RWPE2 (cell line): Measurements from ENCODE around the gene BBOX1.

Source experiments
- ATAC-seq: fragments of 200-7000 bp; cut with Tn5 transposase; 3 replicates; pipeline ENCODE4 v1.9.1; 2021; ENCODE audit warnings: low read depth
- DNase-seq: peaks from one replicate; pipeline ENCODE4 v3.0.0-alpha.2; 2020; ENCODE audit warnings: low spot score
- H3K27ac ChIP-seq: fragments of 450-650 bp; 2 replicates; pipeline ENCODE4 v1.5.1; 2017; ENCODE audit warnings: mild to moderate bottlenecking; ENCODE audit not compliant: poor library complexity, severe bottlenecking
- H3K27me3 ChIP-seq: fragments of 250-450 bp; sonication (Bioruptor Pico); 2 replicates; pipeline ENCODE4 v1.5.1; 2021; ENCODE audit warnings: mild to moderate bottlenecking, moderate library complexity; ENCODE audit not compliant: insufficient read depth, poor library complexity, severe bottlenecking
- H3K36me3 ChIP-seq: fragments of 250-450 bp; sonication (Bioruptor Pico); 2 replicates; pipeline ENCODE4 v1.5.1; 2020; ENCODE audit warnings: low read depth, mild to moderate bottlenecking, moderate library complexity
- H3K4me1 ChIP-seq: fragments of 250-450 bp; sonication (Bioruptor Pico); 2 replicates; pipeline ENCODE4 v1.5.1; 2021; ENCODE audit warnings: mild to moderate bottlenecking, moderate library complexity; ENCODE audit not compliant: insufficient read depth, poor library complexity, severe bottlenecking
- H3K4me3 ChIP-seq: fragments of 250-450 bp; sonication (Bioruptor Pico); 2 replicates; pipeline ENCODE4 v1.5.1; 2021; ENCODE audit warnings: mild to moderate bottlenecking, moderate library complexity; ENCODE audit not compliant: severe bottlenecking
- H3K9me3 ChIP-seq: fragments of 250-450 bp; sonication (Bioruptor Pico); 2 replicates; pipeline ENCODE4 v1.5.1; 2021; ENCODE audit warnings: mild to moderate bottlenecking, moderate library complexity; ENCODE audit not compliant: severe bottlenecking
- TF ChIP-seq, protein P1 (sequence below): fragments of 450-650 bp; IDR thresholded peaks from one replicate; pipeline ENCODE4 v1.5.1; 2017; ENCODE audit warnings: mild to moderate bottlenecking, moderate library complexity; ENCODE audit not compliant: poor library complexity, severe bottlenecking

The BBOX1 gene

DNA sequence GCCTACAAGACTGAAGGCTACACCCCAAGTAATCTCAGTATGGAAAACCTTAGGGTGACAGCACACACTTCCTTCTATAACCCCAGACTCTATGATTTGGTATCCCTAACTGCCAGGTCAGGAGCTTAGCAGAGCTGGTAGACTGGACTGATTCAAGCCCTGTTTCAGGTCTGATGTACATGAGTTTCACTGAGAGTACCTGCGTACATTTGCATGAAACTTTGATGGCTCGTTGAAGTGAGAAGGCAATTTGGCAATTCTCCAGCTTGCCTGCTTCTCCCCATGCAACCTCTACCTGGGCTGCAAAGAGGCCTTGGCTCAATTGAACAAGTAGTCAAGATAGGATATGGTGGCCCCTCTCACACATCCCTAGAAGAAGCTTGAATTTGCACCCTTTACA, 36.5 kb upstream of the BBOX1 start:
- ATAC-seq (no peak), DNase-seq (no peak)
- H3K36me3 ChIP-seq = no peaks in the 10 kb centered on the region
- no peak overlapping the region for H3K4me3 ChIP-seq
- TF ChIP-seq, protein P1, sequence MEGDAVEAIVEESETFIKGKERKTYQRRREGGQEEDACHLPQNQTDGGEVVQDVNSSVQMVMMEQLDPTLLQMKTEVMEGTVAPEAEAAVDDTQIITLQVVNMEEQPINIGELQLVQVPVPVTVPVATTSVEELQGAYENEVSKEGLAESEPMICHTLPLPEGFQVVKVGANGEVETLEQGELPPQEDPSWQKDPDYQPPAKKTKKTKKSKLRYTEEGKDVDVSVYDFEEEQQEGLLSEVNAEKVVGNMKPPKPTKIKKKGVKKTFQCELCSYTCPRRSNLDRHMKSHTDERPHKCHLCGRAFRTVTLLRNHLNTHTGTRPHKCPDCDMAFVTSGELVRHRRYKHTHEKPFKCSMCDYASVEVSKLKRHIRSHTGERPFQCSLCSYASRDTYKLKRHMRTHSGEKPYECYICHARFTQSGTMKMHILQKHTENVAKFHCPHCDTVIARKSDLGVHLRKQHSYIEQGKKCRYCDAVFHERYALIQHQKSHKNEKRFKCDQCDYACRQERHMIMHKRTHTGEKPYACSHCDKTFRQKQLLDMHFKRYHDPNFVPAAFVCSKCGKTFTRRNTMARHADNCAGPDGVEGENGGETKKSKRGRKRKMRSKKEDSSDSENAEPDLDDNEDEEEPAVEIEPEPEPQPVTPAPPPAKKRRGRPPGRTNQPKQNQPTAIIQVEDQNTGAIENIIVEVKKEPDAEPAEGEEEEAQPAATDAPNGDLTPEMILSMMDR = no peak
- H3K27ac ChIP-seq = no peak overlapping the region
- no peaks in the 10 kb centered on the region for H3K9me3 ChIP-seq
- H3K27me3 ChIP-seq = no peaks in the 10 kb centered on the region
- no peaks in the 10 kb centered on the region for H3K4me1 ChIP-seq

DNA sequence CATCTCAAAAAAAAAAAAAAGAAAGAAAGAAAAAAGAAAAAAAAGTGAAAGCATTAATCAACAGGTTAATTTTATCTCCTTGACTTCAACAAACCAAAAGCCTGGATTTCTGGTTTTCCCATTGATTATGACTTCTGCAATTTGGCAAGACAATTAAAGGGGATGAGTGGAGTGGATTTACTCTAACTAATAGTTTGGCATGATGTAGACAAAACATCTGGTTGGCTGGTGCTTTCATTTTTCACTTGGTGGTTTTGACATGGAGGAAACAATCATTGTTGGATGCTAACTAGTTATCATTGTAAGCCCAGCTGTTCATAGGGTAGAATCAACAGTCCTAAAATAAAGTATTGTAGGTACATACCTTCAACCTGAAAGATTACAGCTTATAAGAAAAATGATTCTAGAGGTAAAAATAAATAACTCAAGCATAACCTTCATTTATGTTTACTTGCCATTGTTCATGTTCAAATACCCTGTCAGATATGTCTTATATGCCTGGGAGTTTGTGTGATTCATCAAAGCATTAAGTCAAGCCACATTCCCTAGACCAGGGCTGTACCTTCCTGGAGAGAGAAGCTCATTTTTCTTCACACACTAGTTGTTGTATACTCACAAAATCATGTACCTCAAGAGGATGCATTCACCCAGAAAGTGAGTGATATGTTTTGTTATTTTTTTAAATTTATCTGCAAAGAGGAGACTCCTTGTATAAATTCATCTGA, 31.6 kb upstream of the BBOX1 start:
- H3K4me3 ChIP-seq = no peak overlapping the region
- peak; percentile 38; the same call in 1 of the 3 replicates for ATAC-seq
- no peaks in the 10 kb centered on the region for H3K27me3 ChIP-seq
- H3K27ac ChIP-seq = no peak overlapping the region
- no peaks in the 10 kb centered on the region for H3K9me3 ChIP-seq
- DNase-seq = no peak
- peaks cover 4% of the 10 kb centered on the region for H3K4me1 ChIP-seq
- TF ChIP-seq, protein P1 = no peak
- no peaks in the 10 kb centered on the region for H3K36me3 ChIP-seq

DNA sequence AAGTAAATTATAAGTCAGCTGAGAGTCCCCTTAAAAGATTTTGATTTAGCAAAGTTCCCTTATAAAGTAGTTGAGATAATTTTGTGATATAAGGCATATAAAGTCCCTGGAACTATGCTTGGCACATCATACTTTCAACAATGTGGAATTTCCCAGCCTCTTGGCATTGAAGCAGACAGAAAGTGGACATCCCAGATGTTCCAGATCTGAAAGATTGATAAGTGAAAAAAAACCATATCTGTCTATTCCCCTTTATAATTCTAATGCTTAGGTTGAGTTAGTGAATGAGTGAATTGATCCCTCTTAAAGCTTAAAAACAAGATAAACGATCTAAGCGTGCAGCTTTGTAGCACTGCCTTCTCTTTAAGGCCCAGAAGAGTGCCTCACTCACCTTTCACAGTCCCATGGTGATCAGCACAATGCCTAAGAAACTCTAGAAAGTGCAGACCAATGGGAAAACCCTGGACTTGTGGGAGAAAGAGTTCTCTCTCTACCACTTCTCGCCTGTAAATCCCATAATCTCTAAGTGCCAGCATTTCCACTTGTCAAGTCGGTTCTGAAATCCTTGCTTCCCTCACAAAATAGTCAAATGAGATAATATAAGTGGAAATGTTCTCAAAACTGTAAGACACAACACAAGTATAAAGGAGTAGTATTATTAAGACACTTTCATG, 28.9 kb upstream of the BBOX1 start:
- ATAC-seq (no peak), DNase-seq (no peak)
- TF ChIP-seq, protein P1 = no peak
- no peak overlapping the region for H3K27ac ChIP-seq
- no peaks in the 10 kb centered on the region for H3K9me3 ChIP-seq
- peaks cover 4% of the 10 kb centered on the region for H3K4me1 ChIP-seq
- H3K4me3 ChIP-seq = no peak overlapping the region
- H3K36me3 ChIP-seq = no peaks in the 10 kb centered on the region
- H3K27me3 ChIP-seq = no peaks in the 10 kb centered on the region

DNA sequence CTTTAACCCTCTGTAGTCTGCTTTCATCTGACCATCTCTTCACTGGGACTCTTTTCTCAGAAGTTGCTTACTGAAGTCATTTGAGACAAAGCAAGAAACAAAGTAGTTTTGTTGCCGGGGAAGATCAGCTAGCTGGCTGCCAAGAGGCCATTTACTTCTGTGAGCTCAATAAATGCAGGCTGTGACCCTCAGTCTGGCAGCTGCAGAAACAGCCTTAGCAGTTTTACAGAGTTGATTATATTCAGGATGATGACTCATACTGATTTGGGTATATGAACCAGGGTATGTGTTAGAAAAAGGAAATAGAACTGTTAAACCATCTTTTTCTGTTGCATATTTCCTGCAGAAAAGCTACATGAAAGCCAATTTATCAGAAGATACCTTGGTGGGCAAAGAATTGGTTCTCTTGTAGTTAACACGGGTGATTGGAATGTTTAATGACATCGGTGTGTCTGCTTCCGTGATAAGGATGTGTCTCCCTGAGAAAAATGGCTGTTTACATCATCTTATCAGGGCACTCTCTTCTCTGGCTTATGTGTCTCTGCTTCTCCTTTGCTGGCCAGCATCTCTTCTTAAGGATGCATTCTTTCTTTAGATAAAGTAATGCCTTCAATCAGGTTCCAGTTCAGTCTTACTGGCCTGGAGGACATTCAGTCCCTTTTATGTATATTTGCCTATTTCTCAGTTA, 28.2 kb upstream of the BBOX1 start:
- ATAC-seq (0 out of 3 replicates have a peak, but pooled peaks have one; percentile 29), DNase-seq (no peak)
- H3K4me3 ChIP-seq = no peak overlapping the region
- H3K27ac ChIP-seq = no peak overlapping the region
- H3K27me3 ChIP-seq = no peaks in the 10 kb centered on the region
- H3K9me3 ChIP-seq = no peaks in the 10 kb centered on the region
- H3K4me1 ChIP-seq = peaks cover 4% of the 10 kb centered on the region
- TF ChIP-seq, protein P1 = no peak
- H3K36me3 ChIP-seq = no peaks in the 10 kb centered on the region
